HG03558 (cell line): ENCODE data around the gene INSYN2B.
"Not testable (repeated sequence)": the region's sequence is repeated elsewhere in the genome, so short reads cannot be mapped to it uniquely, and the experiment has no call there.

ENCODE experiments used
- ATAC-seq: cut with Tn5 transposase; IDR thresholded peaks from one replicate; pipeline ENCODE4 v1.9.1; 2021; ENCODE audit warnings: moderate number of reproducible peaks; ENCODE audit not compliant: unreplicated experiment; ENCODE audit errors: extremely low read depth

Gene INSYN2B

GRCh38 chr5:169974121-169974770 is 6.0 kb downstream of the INSYN2B start:
- no peak for ATAC-seq

- ATAC-seq, result no peak
These were observed 7.2 kb downstream of the INSYN2B start for GRCh38 chr5:169973056-169973455.

GRCh38 chr5:169971780-169972179 is 8.5 kb downstream of the INSYN2B start:
- no peak for ATAC-seq

GRCh38 chr5:169970911-169971765 is 9.2 kb downstream of the INSYN2B start:
- ATAC-seq, result no peak

GRCh38 chr5:169970339-169970738 is 10.0 kb downstream of the INSYN2B start:
- ATAC-seq, result no peak

GRCh38 chr5:169964246-169964645 is 16.0 kb downstream of the INSYN2B start:
- ATAC-seq, result no peak

- ATAC-seq, result no peak
These were observed 19.6 kb downstream of the INSYN2B start for GRCh38 chr5:169960659-169961058.

GRCh38 chr5:169958278-169958677 is 22.0 kb downstream of the INSYN2B start:
- no peak for ATAC-seq

GRCh38 chr5:169956756-169957155 is 23.5 kb downstream of the INSYN2B start:
- no peak for ATAC-seq

- no peak for ATAC-seq
These were observed 24.2 kb downstream of the INSYN2B start for GRCh38 chr5:169956126-169956525.

- ATAC-seq, result no peak
These were observed 25.5 kb downstream of the INSYN2B start for GRCh38 chr5:169954786-169955185.

GRCh38 chr5:169953196-169953595 is 27.1 kb downstream of the INSYN2B start:
- ATAC-seq, result not testable (repeated sequence)

- ATAC-seq, result no peak
These were observed 30.0 kb downstream of the INSYN2B start for GRCh38 chr5:169950333-169950732.

- ATAC-seq, result no peak
These were observed 33.5 kb downstream of the INSYN2B start for GRCh38 chr5:169946743-169947295.

GRCh38 chr5:169945831-169946261 is 34.4 kb downstream of the INSYN2B start:
- ATAC-seq, result no peak

- no peak for ATAC-seq
These were observed 35.2 kb downstream of the INSYN2B start for GRCh38 chr5:169944922-169945680.

- ATAC-seq, result no peak
These were observed 36.2 kb downstream of the INSYN2B start for GRCh38 chr5:169944115-169944514.

GRCh38 chr5:169943026-169943425 is 37.3 kb downstream of the INSYN2B start:
- ATAC-seq, result no peak

- no peak for ATAC-seq
These were observed 38.1 kb downstream of the INSYN2B start for GRCh38 chr5:169942181-169942580.

GRCh38 chr5:169941542-169941941 is 38.8 kb downstream of the INSYN2B start:
- ATAC-seq, result no peak

GRCh38 chr5:169939731-169940130 is 40.6 kb downstream of the INSYN2B start:
- ATAC-seq, result no peak
